Psoas muscle (tissue), 8 donors: Measurements from ENCODE around the gene TDRD1. TPM values are rescaled to one million over a fixed set of nuclear protein-coding genes. Genes with fewer than 3 reads are reported as not detected.

Experiments
- ATAC-seq, 4 donors: fragments of 200-7000 bp; cut with Tn5 transposase; one replicate each; pipeline ENCODE4 v1.9.1; 2020; ENCODE audit warnings: moderate library complexity in 3 of 4, mild to moderate bottlenecking in 2 of 4
- DNase-seq, 2 donors: peaks; one replicate each; pipeline ENCODE4 v3.0.0-alpha.2; 2020
- H3K27ac ChIP-seq: fragments of 200-600 bp; one replicate; pipeline ENCODE4 v1.8.0; 2022
- H3K27me3 ChIP-seq, 3 donors: fragments of 200-600 bp in 1 of 3; one replicate each; pipeline versions ENCODE4 v1.6.1 to v1.8.0; 2013 to 2022; ENCODE audit warnings: low read length in 2 of 3, mild to moderate bottlenecking in 2 of 3, moderate library complexity in 1 of 3; ENCODE audit not compliant: insufficient read depth in 3 of 3
- H3K36me3 ChIP-seq, 2 donors: fragments of 200-600 bp in 1 of 2; one replicate each; pipeline versions ENCODE4 v1.6.1 to v1.8.0; 2013 to 2022; ENCODE audit warnings: low read depth in 1 of 2, mild to moderate bottlenecking in 1 of 2, moderate library complexity in 1 of 2; ENCODE audit not compliant: insufficient read depth in 1 of 2
- H3K4me1 ChIP-seq: fragments of 200-600 bp; one replicate; pipeline ENCODE4 v1.8.0; 2022
- H3K4me3 ChIP-seq: fragments of 200-600 bp; one replicate; pipeline ENCODE4 v1.8.0; 2022; ENCODE audit warnings: mild to moderate bottlenecking
- H3K9me3 ChIP-seq: fragments of 200-600 bp; one replicate; pipeline ENCODE4 v1.8.0; 2022
- WGBS, 3 donors: extraction: QIAGEN DNeasy Blood & Tissue Kit; methylation state at CpG; one replicate each; pipeline versions ENCODE4 v1.1.6 to v1.1.7; 2013; 5-methylcytosine and 5-hydroxymethylcytosine counted together
- intact Hi-C, 2 donors: fragments of 100-400 bp; cut with DNase I; formaldehyde crosslinking; loops; one replicate each; pipeline versions ENCODE4 v1.11.0 to v1.14.2; 2022
- polyA plus RNA-seq, 3 donors: library from polyadenylated mRNA; stranded (reverse); fragments of 200-250 nt; gene quantifications; one replicate each; pipeline ENCODE4 v1.2.3, GENCODE V29; 2013
- total RNA-seq, 4 donors: library from RNA; stranded (reverse); fragmentation: NEBNext Ultra II Directional in 2 of 4; extraction: Animal tissue kit (Norgen Biotek cat#: 25700) in 2 of 4; gene quantifications; one replicate each; pipeline versions ENCODE4 v1.2.1 to v1.2.4, GENCODE V29; 2021 to 2023
- TF ChIP-seq, protein P1 (sequence below): fragments of 200-600 bp; IDR thresholded peaks from one replicate; pipeline ENCODE4 v1.8.0; 2022; ENCODE audit warnings: antibody characterized with exemption
- donor health status: healthy with polysubstance abuse.
- donor health status: DM: no; HTN: no; CAD: no; lungs with moderate emphysema.
- donor health status: Bipolar disorder and iron deficiency.
- donor health status: healthy.
- donor health status: DM: yes; HTN: yes; CAD: no.
- donor health status: DM: no; HTN: no; CAD: no.
- donor health status: DM: no; HTN: no; CAD: no.
- donor health status: DM: yes; HTN: yes; CAD: no.

Gene TDRD1
- total and polyA plus RNA-seq, 7 donors = 0.03 to 0.26 (median 0.20) TPM; not detected in 4

DNA sequence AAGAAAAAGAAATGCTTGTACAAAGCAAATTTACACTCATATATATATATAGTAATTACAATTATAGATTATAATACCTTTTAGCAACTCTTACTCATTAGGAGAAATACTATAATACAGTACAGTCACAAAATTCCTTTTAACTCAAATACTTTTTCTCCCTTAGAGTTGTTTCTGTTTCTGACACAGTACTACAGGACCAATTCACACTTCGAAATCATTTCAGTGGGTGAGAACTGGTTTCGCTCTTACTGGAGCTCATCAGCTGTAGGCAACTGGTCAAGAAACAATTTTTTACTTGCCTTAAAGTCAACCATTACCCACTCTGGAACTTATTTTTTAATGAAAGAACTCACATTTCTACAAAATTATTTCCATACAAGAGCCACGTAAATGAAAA is 11.2 kb upstream of the TDRD1 start:
- ATAC-seq = no peak
- 94 to 96% (median 94%) methylated on average over 3 of the region's 3 CpGs for WGBS, 3 donors
- TF ChIP-seq, protein P1, sequence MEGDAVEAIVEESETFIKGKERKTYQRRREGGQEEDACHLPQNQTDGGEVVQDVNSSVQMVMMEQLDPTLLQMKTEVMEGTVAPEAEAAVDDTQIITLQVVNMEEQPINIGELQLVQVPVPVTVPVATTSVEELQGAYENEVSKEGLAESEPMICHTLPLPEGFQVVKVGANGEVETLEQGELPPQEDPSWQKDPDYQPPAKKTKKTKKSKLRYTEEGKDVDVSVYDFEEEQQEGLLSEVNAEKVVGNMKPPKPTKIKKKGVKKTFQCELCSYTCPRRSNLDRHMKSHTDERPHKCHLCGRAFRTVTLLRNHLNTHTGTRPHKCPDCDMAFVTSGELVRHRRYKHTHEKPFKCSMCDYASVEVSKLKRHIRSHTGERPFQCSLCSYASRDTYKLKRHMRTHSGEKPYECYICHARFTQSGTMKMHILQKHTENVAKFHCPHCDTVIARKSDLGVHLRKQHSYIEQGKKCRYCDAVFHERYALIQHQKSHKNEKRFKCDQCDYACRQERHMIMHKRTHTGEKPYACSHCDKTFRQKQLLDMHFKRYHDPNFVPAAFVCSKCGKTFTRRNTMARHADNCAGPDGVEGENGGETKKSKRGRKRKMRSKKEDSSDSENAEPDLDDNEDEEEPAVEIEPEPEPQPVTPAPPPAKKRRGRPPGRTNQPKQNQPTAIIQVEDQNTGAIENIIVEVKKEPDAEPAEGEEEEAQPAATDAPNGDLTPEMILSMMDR = no peak

DNA sequence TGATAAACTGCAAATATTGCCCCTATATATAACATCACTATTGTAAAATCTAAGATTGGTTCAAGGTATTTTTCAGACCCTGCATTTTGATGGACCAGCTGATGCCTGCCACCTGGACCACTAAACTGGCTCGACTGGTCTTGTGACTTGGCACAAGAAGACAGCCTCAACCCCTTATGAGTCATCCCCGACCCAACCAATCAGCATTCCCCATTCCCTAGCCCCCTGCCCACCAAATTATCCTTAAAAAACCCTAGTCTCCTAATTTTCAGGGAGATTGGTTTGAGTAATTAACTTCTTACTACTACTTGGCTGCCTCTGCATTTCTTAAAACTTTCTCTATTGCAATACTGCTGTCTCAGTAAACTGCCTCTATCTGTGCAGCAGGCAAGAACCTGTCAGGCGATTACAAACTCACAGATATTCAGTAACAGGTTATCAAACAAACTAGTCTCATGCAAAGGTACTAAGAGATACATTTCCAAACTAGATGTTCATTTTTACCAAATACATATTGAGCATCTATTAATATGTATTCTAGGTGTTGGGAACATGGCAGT is 10.6 kb upstream of the TDRD1 start:
- DNase-seq (no peak), ATAC-seq (no peak)
- intact Hi-C loops = no loop called here
- Histone ChIP-seq H3K27ac (no peak overlapping the region), H3K9me3 (peaks cover 24% of the 10 kb centered on the region), H3K4me3 (no peak overlapping the region), H3K36me3 (peaks cover 0 to 18% of the 10 kb centered on the region in 2 donors), H3K27me3 (no peaks in the 10 kb centered on the region), H3K4me1 (peaks cover 7% of the 10 kb centered on the region)
- TF ChIP-seq, protein P1 = no peak
- WGBS, 3 donors = 95 to 100% (median 99%) methylated on average over 3 of the region's 3 CpGs

More for the DNA sequence above, 11.2 kb upstream of the TDRD1 start:
- Histone ChIP-seq H3K4me3 (no peak overlapping the region), H3K4me1 (peaks cover 7% of the 10 kb centered on the region), H3K27ac (no peak overlapping the region), H3K27me3 (no peaks in the 10 kb centered on the region), H3K9me3 (peaks cover 24% of the 10 kb centered on the region), H3K36me3 (peaks cover 0 to 18% of the 10 kb centered on the region in 2 donors)
- DNase-seq = no peak
- intact Hi-C loops = no loop called here

DNA sequence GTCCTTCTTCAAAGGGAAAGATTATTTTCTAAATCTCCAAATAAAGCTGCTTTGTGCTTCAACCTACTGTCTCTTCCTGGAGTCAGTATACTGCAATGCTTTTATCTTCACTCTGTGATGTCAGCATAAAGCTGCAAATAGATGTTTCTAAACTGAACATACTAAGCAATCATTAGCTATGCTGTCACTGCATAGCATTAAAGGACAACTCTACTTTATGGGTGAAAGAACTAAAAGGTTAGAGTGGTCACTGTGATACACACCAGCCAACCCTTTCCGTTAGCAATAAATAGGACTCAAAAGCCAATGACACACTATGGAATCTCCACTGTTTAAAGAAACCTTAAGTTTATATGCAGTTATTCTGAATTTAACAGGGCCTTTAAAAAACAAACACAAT is 6.9 kb upstream of the TDRD1 start:
- intact Hi-C loops = loop anchor here in 1 of 2 donors (10.0 kb wide), 1 partner anchor 93 kb away; no protein-coding TSS in a partner anchor
- peak overlapping the region; percentile 88 for H3K4me3 ChIP-seq

DNA sequence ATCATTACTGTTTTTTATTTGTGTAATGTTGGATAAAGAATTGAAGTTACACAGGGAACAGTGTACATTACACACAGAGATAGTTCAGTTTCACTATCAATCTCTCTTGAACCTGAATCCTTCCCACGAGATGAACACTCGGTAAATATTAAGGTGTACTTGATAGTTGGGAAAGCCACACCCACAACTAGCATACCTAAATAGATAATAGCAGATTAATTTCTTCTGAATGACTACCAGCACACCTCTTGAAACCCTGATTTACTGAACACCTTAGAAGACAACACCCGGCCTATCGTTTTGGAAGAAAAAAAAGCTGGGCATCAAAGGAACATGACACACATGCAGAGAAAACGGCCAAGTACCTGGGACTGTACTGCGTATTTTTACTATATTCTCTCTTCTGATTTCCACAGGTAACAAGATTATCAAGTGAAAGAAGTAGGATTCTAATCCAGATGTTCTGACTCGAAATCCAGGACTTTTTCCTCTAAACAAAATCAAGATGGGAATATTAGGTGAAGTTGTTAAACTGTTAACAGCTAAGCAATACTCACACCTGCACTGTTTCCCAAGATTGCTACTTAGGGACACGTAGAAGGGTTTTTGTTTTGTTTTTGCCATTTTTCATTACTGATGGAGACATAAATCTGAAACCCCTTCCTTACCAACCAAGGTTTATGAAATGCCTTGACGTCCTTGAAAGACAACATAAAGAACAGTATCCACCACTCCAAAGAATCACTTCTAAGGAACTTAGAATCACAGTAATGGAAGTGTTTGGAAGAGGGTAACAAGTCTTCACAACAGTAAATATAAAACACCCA is 6.2 kb upstream of the TDRD1 start:
- TF ChIP-seq, protein P1 = no peak
- ATAC-seq = no peak
- Histone ChIP-seq H3K9me3 (peaks cover 24% of the 10 kb centered on the region), H3K36me3 (peaks cover 0 to 18% of the 10 kb centered on the region in 2 donors), H3K27me3 (no peaks in the 10 kb centered on the region), H3K27ac (peak overlapping the region; percentile 93), H3K4me3 (peak overlapping the region; percentile 88), H3K4me1 (peaks cover 7% of the 10 kb centered on the region)
- DNase-seq = no peak
- intact Hi-C loops = loop anchor here in 1 of 2 donors (10.0 kb wide), 1 partner anchor 92 kb away; no protein-coding TSS in a partner anchor
- WGBS, 3 donors = 17 to 27% (median 21%) methylated on average over 9 of the region's 9 CpGs

More for the DNA sequence above, 6.9 kb upstream of the TDRD1 start:
- DNase-seq (no peak), ATAC-seq (no peak)
- Histone ChIP-seq H3K36me3 (peaks cover 0 to 18% of the 10 kb centered on the region in 2 donors), H3K4me1 (peaks cover 7% of the 10 kb centered on the region), H3K27ac (peak overlapping the region; percentile 93), H3K27me3 (no peaks in the 10 kb centered on the region), H3K9me3 (peaks cover 24% of the 10 kb centered on the region)
- 22 to 41% (median 25%) methylated on average over 1 of the region's 1 CpG for WGBS, 3 donors
- TF ChIP-seq, protein P1 = no peak
